ENCODE data around the gene BCKDHA. TPM values are rescaled to one million over a fixed set of nuclear protein-coding genes. Genes with fewer than 3 reads are reported as not detected.

The BCKDHA gene
- total and polyA plus RNA-seq, 9 of the 15 experiments (the other 6 are each of a cell fraction or from before 2014, with no cell fraction given) = 4.5 to 52.5 (median 14.1) TPM

DNA sequence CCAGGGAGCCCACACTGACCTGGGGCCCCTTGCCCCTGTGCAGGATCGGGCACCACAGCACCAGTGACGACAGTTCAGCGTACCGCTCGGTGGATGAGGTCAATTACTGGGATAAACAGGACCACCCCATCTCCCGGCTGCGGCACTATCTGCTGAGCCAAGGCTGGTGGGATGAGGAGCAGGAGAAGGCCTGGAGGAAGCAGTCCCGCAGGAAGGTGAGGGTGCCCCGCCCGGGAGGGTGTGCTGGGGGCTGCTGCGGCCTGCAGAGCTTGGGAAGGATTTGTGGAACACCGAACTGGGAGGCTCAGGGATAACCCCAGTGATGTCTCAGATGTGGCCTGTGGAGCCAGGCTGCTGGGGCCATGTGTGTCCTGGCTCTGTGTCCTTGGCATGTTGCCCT is 25.3 kb downstream of the BCKDHA start:
- H2AFZ ChIP-seq (ENCODE audit: low read depth, low read length) = no peak overlapping the region
- H3K27ac ChIP-seq (ENCODE audit: extremely low read depth, low read depth, low read length) = no peak overlapping the region
- ATAC-seq (no peak), FAIRE-seq (no peak), DNase-seq (ENCODE audit: extremely low read depth in 1 of 4, low spot score in 3 of 4) (no peak)
- no peak overlapping the region for H3K9ac ChIP-seq (ENCODE audit: insufficient read depth in 1 of 2, low read depth in 2 of 2, low read length in 2 of 2)
- peaks cover 5% of the 10 kb centered on the region; the same call in 2 of the 3 replicates for H3K79me2 ChIP-seq (ENCODE audit: control insufficient read depth, insufficient read depth, low read length)
- intact Hi-C loops (cut with micrococcal nuclease) (no loop called here), in situ Hi-C loops (cut with MboI) (no loop called here)
- no TSS peak for BruUV-seq (replicated peaks)
- no peaks in the 10 kb centered on the region for H3K27me3 ChIP-seq (ENCODE audit: control insufficient read depth in 2 of 2, insufficient read depth in 2 of 2, low read length in 2 of 2)
- WGBS (ENCODE audit: insufficient coverage, low coverage, missing lambda C conversion rate) = 93% methylated on average over 10 of the region's 12 CpGs
- POLR2A ChIA-PET = interaction anchor here (0.7 kb wide), 1 partner anchor 13 kb away, joined by 3 read pairs; no protein-coding TSS in a partner anchor
- peaks cover 47% of the 10 kb centered on the region; the same call in 2 of the 3 replicates for H3K36me3 ChIP-seq (ENCODE audit: control insufficient read depth, insufficient read depth, low read length)
- H3K4me2 ChIP-seq (ENCODE audit: insufficient read depth, low read length) = no peak overlapping the region
- no peaks in the 10 kb centered on the region for H3K9me1 ChIP-seq (ENCODE audit: control insufficient read depth, insufficient read depth, low read length)
- peaks cover 14 to 38% of the 10 kb centered on the region in 2 experiments for H3K4me1 ChIP-seq (replicated peaks in 1 of 2; ENCODE audit: control insufficient read depth in 2 of 2, insufficient read depth in 2 of 2, low read length in 2 of 2)
- no peak overlapping the region for H3K4me3 ChIP-seq
- H4K20me1 ChIP-seq (replicated peaks; ENCODE audit: control insufficient read depth, insufficient read depth, low read length) = no peaks in the 10 kb centered on the region
- no peaks in the 10 kb centered on the region for H3K9me3 ChIP-seq (replicated peaks; ENCODE audit: control insufficient read depth, insufficient read depth, low read depth, low read length)
- CTCF ChIA-PET (ENCODE audit: low intra/inter-chr PET ratio) = no interaction called here
- TF ChIP-seq THRAP3 (IDR thresholded peaks at IDR 0.05; ENCODE audit: borderline replicate concordance) = no peak
- no peak for TF ChIP-seq ELF2 (CRISPR knock-in tag; IDR thresholded peaks at IDR 0.05)
- TF ChIP-seq PHF21A (IDR thresholded peaks at IDR 0.05; ENCODE audit: borderline replicate concordance, low read depth) = no peak
- TF ChIP-seq RBFOX2 (IDR thresholded peaks at IDR 0.05; ENCODE audit: low read depth, low read length) = no peak
- no peak for TF ChIP-seq ZFP1 (CRISPR knock-in tag; IDR thresholded peaks at IDR 0.05)
- no peak for TF ChIP-seq TBL1XR1 (IDR thresholded peaks at IDR 0.05; ENCODE audit: low read length in 2 of 2)
- TF ChIP-seq, protein P1, sequence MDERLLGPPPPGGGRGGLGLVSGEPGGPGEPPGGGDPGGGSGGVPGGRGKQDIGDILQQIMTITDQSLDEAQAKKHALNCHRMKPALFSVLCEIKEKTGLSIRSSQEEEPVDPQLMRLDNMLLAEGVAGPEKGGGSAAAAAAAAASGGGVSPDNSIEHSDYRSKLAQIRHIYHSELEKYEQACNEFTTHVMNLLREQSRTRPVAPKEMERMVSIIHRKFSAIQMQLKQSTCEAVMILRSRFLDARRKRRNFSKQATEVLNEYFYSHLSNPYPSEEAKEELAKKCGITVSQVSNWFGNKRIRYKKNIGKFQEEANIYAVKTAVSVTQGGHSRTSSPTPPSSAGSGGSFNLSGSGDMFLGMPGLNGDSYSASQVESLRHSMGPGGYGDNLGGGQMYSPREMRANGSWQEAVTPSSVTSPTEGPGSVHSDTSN (CRISPR knock-in tag; IDR thresholded peaks at IDR 0.05; ENCODE audit: low read depth) = no peak
- TF ChIP-seq, protein P1 (tag; conservative IDR thresholded peaks at IDR 0.05; ENCODE audit: low read depth) = no peak
- no peak for TF ChIP-seq OTX1 (CRISPR knock-in tag; IDR thresholded peaks at IDR 0.05)
- no peak for TF ChIP-seq NONO (IDR thresholded peaks at IDR 0.05; ENCODE audit: low read depth in 2 of 2, low read length in 1 of 2)
- no peak for TF ChIP-seq MCM2 (IDR thresholded peaks at IDR 0.05; ENCODE audit: low read depth)
- TF ChIP-seq FOXM1 (IDR thresholded peaks at IDR 0.05; ENCODE audit: low read depth) = no peak
- no peak for TF ChIP-seq FOXM1 (CRISPR knock-in tag; IDR thresholded peaks at IDR 0.05; ENCODE audit: low read depth)
- no peak for TF ChIP-seq ZNF592 (IDR thresholded peaks at IDR 0.05)
- TF ChIP-seq RAD21 (CRISPR knock-in tag; conservative IDR thresholded peaks at IDR 0.05 in 1 of 2, IDR thresholded peaks at IDR 0.05 in 1 of 2) = no peak
- no peak for TF ChIP-seq POLR2B (IDR thresholded peaks at IDR 0.05; ENCODE audit: low read depth, partially characterized antibody)
- no peak for TF ChIP-seq KAT8 (IDR thresholded peaks at IDR 0.05; ENCODE audit: low read depth)
- no peak for TF ChIP-seq BHLHE40 (IDR thresholded peaks at IDR 0.05; ENCODE audit: low read length)

Measured in K562 (cell line).